Calu3 (cell line): ENCODE results near the gene C4orf50. TPM values are rescaled to one million over a fixed set of nuclear protein-coding genes. Genes with fewer than 3 reads are reported as not detected.

Experiments used
- BruUV-seq: library from RNA; stranded (reverse); fragments of 400-500 nt; replicated peaks from 2 replicates; lab custom pipeline; 2021; lab: Mats Ljungman, UMichigan
- CTCF ChIA-PET: fragments of 300-600 bp; sonication (Branson Sonifier 250); formaldehyde crosslinking; loops from one replicate; lab custom pipeline; 2022; ENCODE audit warnings: antibody characterized with exemption; lab: Charles Lee
- DNase-seq: peaks from one replicate; pipeline ENCODE4 v3.0.0; 2022
- H3K27ac Mint-ChIP-seq: one replicate; pipeline ENCODE4 v1.8.0; 2022; ENCODE audit warnings: mixed read lengths; ENCODE audit not compliant: unreplicated experiment
- H3K27me3 Mint-ChIP-seq: one replicate; pipeline ENCODE4 v1.8.0; 2022; ENCODE audit warnings: mixed read lengths; ENCODE audit not compliant: unreplicated experiment
- H3K36me3 Mint-ChIP-seq: one replicate; pipeline ENCODE4 v1.8.0; 2022; ENCODE audit warnings: mild to moderate bottlenecking, moderate library complexity, mixed read lengths; ENCODE audit not compliant: insufficient read depth, unreplicated experiment
- H3K4me1 Mint-ChIP-seq: one replicate; pipeline ENCODE4 v1.8.0; 2022; ENCODE audit warnings: mild to moderate bottlenecking, low read depth, mixed read lengths; ENCODE audit not compliant: unreplicated experiment
- H3K4me3 Mint-ChIP-seq: one replicate; pipeline ENCODE4 v1.8.0; 2022; ENCODE audit warnings: mild to moderate bottlenecking, low read depth, moderate library complexity, mixed read lengths; ENCODE audit not compliant: unreplicated experiment
- H3K9me3 Mint-ChIP-seq: one replicate; pipeline ENCODE4 v1.8.0; 2022; ENCODE audit warnings: low read depth, mixed read lengths; ENCODE audit not compliant: unreplicated experiment
- intact Hi-C: fragments of 100-400 bp; cut with micrococcal nuclease; formaldehyde crosslinking; loops from one replicate; pipeline ENCODE4 v1.10.0; 2022; ENCODE audit not compliant: unreplicated experiment
- total RNA-seq: library from RNA; stranded (reverse); gene quantifications from 2 replicates; pipeline ENCODE4 v1.2.3, GENCODE V29; 2022
- TF ChIP-seq, protein P1 (sequence below): fragments of 200-600 bp; IDR thresholded peaks from one replicate; pipeline ENCODE4 v1.8.0; 2022; ENCODE audit warnings: antibody characterized with exemption; ENCODE audit not compliant: unreplicated experiment

Gene C4orf50
- total RNA-seq, 1 experiment from 2014 or later, result not detected

DNA sequence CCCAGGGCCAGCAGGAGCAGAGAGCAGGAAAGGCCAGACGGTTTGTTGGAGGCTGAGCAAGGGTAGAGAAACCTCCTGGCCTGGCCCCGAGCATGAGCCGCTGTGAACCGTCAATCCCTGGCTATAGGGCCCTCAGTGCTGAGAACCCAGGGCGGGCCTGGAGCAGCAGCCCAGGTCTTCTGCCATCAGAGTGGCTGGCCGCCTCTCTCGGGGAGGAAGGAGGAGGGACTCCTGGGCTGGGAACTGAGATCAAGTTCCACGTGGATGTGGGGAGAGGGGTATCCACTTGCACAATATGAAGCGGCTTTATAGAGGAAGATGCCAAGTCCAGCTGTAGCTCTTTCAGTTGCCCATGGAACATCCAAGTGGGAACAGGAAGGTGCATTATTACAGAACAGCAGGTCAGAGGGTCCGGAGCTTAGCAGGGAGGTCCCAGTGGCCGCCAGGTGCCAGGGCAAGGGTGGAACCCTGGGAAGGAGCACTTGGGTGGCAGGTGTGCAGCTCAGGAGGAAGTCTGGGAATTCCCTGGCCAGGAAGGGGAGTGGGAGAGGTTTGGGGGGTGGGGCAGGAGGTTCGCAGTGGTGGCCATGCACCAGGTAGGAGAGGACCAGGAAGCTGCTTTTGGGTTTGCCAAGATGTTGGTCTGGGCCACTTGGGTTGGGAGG lies 93.6 kb downstream of the C4orf50 start:
- TF ChIP-seq, protein P1, sequence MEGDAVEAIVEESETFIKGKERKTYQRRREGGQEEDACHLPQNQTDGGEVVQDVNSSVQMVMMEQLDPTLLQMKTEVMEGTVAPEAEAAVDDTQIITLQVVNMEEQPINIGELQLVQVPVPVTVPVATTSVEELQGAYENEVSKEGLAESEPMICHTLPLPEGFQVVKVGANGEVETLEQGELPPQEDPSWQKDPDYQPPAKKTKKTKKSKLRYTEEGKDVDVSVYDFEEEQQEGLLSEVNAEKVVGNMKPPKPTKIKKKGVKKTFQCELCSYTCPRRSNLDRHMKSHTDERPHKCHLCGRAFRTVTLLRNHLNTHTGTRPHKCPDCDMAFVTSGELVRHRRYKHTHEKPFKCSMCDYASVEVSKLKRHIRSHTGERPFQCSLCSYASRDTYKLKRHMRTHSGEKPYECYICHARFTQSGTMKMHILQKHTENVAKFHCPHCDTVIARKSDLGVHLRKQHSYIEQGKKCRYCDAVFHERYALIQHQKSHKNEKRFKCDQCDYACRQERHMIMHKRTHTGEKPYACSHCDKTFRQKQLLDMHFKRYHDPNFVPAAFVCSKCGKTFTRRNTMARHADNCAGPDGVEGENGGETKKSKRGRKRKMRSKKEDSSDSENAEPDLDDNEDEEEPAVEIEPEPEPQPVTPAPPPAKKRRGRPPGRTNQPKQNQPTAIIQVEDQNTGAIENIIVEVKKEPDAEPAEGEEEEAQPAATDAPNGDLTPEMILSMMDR, result no peak
- Mint-ChIP-seq H3K27ac (no peak overlapping the region), H3K27me3 (peaks cover 37% of the 10 kb centered on the region), H3K9me3 (no peaks in the 10 kb centered on the region), H3K36me3 (no peaks in the 10 kb centered on the region), H3K4me1 (no peaks in the 10 kb centered on the region), H3K4me3 (no peak overlapping the region)
- intact Hi-C loops, result no loop called here
- no peak for DNase-seq
- no TSS peak for BruUV-seq
- CTCF ChIA-PET, result no interaction called here

DNA sequence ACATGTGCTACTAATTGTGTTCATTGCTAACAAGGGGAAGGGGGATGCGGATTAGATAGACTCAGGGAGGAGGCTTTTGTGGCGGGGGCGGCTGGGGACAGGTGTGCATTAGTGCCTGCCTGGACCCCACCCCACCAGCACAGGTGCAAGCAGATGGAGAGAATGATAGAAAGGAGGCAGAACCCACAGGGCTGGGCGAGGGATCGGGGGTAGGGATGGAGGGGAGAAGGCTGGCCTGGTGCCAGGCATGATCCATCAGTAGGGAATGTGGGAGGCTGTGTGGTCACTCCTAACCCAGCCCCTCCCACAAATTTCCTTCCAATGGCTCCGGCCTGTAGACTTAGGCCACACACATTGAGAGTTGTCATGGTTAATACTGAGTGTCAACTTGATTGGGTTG lies 94.9 kb downstream of the C4orf50 start:
- Mint-ChIP-seq H3K27ac (no peak overlapping the region), H3K9me3 (no peaks in the 10 kb centered on the region), H3K4me3 (no peak overlapping the region), H3K36me3 (no peaks in the 10 kb centered on the region), H3K27me3 (peaks cover 26% of the 10 kb centered on the region), H3K4me1 (no peaks in the 10 kb centered on the region)
- BruUV-seq, result no TSS peak
- TF ChIP-seq, protein P1, result no peak
- DNase-seq, result no peak
- CTCF ChIA-PET, result no interaction called here
- intact Hi-C loops, result no loop called here

GRCh38 chr4:5922556-5922955 lies 95.7 kb downstream of the C4orf50 start:
- Mint-ChIP-seq H3K4me3 (no peak overlapping the region), H3K9me3 (no peaks in the 10 kb centered on the region), H3K27me3 (peaks cover 18% of the 10 kb centered on the region), H3K36me3 (no peaks in the 10 kb centered on the region), H3K27ac (no peak overlapping the region), H3K4me1 (no peaks in the 10 kb centered on the region)
- CTCF ChIA-PET, result no interaction called here
- DNase-seq, result no peak
- intact Hi-C loops, result no loop called here
- TF ChIP-seq, protein P1, result no peak
- no TSS peak for BruUV-seq

DNA sequence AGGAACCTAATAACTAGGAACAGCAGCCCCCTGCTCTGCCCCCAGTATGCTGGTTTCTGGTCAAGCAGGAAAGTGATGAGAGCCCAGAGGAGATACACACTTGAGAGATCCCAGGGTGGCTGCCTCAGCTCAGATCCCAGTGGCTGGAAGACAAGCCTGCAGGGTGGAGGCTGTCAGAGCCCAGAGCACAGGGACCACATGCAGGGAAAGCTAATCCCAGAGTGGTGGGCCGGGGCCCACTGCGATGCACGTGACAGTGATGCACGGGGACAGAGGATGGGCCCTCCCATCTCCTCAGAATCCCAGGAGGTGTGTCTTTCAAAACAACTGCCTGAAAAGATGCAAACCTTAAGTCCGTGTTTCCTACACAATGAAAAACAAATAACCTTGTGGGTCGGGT lies 96.2 kb downstream of the C4orf50 start:
- H3K4me3 Mint-ChIP-seq, result no peak overlapping the region
- no TSS peak for BruUV-seq
- CTCF ChIA-PET, result no interaction called here
- DNase-seq, result no peak
- intact Hi-C loops, result no loop called here
- no peaks in the 10 kb centered on the region for H3K9me3 Mint-ChIP-seq
- no peak overlapping the region for H3K27ac Mint-ChIP-seq
- no peaks in the 10 kb centered on the region for H3K4me1 Mint-ChIP-seq
- TF ChIP-seq, protein P1, result no peak
- no peaks in the 10 kb centered on the region for H3K36me3 Mint-ChIP-seq
- H3K27me3 Mint-ChIP-seq, result peaks cover 13% of the 10 kb centered on the region
